ENCODE results near the gene ZNF500. TPM values are rescaled to one million over a fixed set of nuclear protein-coding genes. Genes with fewer than 3 reads are reported as not detected.

Gene ZNF500
- total RNA-seq, 1 donor from 2014 or later: 14.6 TPM

GRCh38 chr16:4795181-4795827, 28.3 kb upstream of the ZNF500 start, which contains the start of gene SMIM22:
SMIM22 (plus strand) TSS chr16:4795369; CDS start chr16:4795735, 366 bp downstream.
- Mint-ChIP-seq H3K27ac (ENCODE audit: unreplicated experiment) (no peak within 1 kb of the TSS), H3K4me3 (ENCODE audit: unreplicated experiment) (no peak within 1 kb of the TSS), H3K4me1 (ENCODE audit: low read depth, unreplicated experiment) (no peaks in the 10 kb centered on the region), H3K9me3 (ENCODE audit: unreplicated experiment) (peaks cover 5% of the 10 kb centered on the region), H3K27me3 (ENCODE audit: low read depth, unreplicated experiment) (no peaks in the 10 kb centered on the region), H3K36me3 (ENCODE audit: low read depth, unreplicated experiment) (peaks cover 8% of the 10 kb centered on the region)
- H3K4me3 ChIP-seq (ENCODE audit: insufficient read depth, low read depth, low read length): no peak within 1 kb of the TSS
- H4K20me1 ChIP-seq (ENCODE audit: insufficient read depth, low read length): peaks cover 8% of the 10 kb centered on the region
- no peaks in the 10 kb centered on the region for H3K79me2 ChIP-seq (ENCODE audit: insufficient read depth, low read length)
- H3K27me3 ChIP-seq (ENCODE audit: insufficient read depth, low read length): no peaks in the 10 kb centered on the region
- no peaks in the 10 kb centered on the region for H3K4me1 ChIP-seq (ENCODE audit: insufficient read depth, low read length)
- no peaks in the 10 kb centered on the region for H3K9me3 ChIP-seq (ENCODE audit: insufficient read depth, low read depth, low read length)
- FAIRE-seq (no peak), DNase-seq (ENCODE audit: low read depth) (no peak)
- H2AFZ ChIP-seq (ENCODE audit: low read depth, low read length): no peak within 1 kb of the TSS
- peaks cover 2% of the 10 kb centered on the region for H3K36me3 ChIP-seq (ENCODE audit: insufficient read depth, low read length)
- H3K4me2 ChIP-seq (ENCODE audit: low read length): no peak within 1 kb of the TSS
- H3K9ac ChIP-seq (ENCODE audit: low read length): no peak within 1 kb of the TSS
- H3K27ac ChIP-seq (ENCODE audit: low read depth, low read length): no peak within 1 kb of the TSS
- no peak for TF ChIP-seq EZH2 (IDR thresholded peaks at IDR 0.05; ENCODE audit: insufficient read depth, low read length)
- TF ChIP-seq, protein P1, sequence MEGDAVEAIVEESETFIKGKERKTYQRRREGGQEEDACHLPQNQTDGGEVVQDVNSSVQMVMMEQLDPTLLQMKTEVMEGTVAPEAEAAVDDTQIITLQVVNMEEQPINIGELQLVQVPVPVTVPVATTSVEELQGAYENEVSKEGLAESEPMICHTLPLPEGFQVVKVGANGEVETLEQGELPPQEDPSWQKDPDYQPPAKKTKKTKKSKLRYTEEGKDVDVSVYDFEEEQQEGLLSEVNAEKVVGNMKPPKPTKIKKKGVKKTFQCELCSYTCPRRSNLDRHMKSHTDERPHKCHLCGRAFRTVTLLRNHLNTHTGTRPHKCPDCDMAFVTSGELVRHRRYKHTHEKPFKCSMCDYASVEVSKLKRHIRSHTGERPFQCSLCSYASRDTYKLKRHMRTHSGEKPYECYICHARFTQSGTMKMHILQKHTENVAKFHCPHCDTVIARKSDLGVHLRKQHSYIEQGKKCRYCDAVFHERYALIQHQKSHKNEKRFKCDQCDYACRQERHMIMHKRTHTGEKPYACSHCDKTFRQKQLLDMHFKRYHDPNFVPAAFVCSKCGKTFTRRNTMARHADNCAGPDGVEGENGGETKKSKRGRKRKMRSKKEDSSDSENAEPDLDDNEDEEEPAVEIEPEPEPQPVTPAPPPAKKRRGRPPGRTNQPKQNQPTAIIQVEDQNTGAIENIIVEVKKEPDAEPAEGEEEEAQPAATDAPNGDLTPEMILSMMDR (IDR thresholded peaks at IDR 0.05; ENCODE audit: insufficient read depth, low read depth, low read length): no peak

GRCh38 chr16:4792951-4793513, 26.1 kb upstream of the ZNF500 start:
- H3K27ac Mint-ChIP-seq (ENCODE audit: unreplicated experiment): no peak overlapping the region
- no peak overlapping the region for H3K4me3 Mint-ChIP-seq (ENCODE audit: unreplicated experiment)

More at GRCh38 chr16:4792951-4793513, 26.1 kb upstream of the ZNF500 start:
- Histone ChIP-seq H3K79me2 (ENCODE audit: insufficient read depth, low read length) (no peaks in the 10 kb centered on the region), H2AFZ (ENCODE audit: low read depth, low read length) (no peak overlapping the region), H3K9me3 (ENCODE audit: insufficient read depth, low read depth, low read length) (no peaks in the 10 kb centered on the region), H3K4me3 (ENCODE audit: insufficient read depth, low read depth, low read length) (no peak overlapping the region), H3K9ac (ENCODE audit: low read length) (no peak overlapping the region), H4K20me1 (ENCODE audit: insufficient read depth, low read length) (no peaks in the 10 kb centered on the region), H3K4me1 (ENCODE audit: insufficient read depth, low read length) (no peaks in the 10 kb centered on the region), H3K27me3 (ENCODE audit: insufficient read depth, low read length) (no peaks in the 10 kb centered on the region), H3K27ac (ENCODE audit: low read depth, low read length) (no peak overlapping the region), H3K4me2 (ENCODE audit: low read length) (no peak overlapping the region), H3K36me3 (ENCODE audit: insufficient read depth, low read length) (no peaks in the 10 kb centered on the region)
- no peak for DNase-seq (ENCODE audit: low read depth)
- no peak for TF ChIP-seq EZH2 (IDR thresholded peaks at IDR 0.05; ENCODE audit: insufficient read depth, low read length)
- TF ChIP-seq, protein P1 (IDR thresholded peaks at IDR 0.05; ENCODE audit: insufficient read depth, low read depth, low read length): no peak
- Mint-ChIP-seq H3K36me3 (ENCODE audit: low read depth, unreplicated experiment) (peaks cover 3% of the 10 kb centered on the region), H3K4me1 (ENCODE audit: low read depth, unreplicated experiment) (no peaks in the 10 kb centered on the region), H3K27me3 (ENCODE audit: low read depth, unreplicated experiment) (peaks cover 1% of the 10 kb centered on the region), H3K9me3 (ENCODE audit: unreplicated experiment) (peaks cover 5% of the 10 kb centered on the region)
- no peak for FAIRE-seq

Measured in astrocyte (in vitro differentiated cells and primary cell).